Measurements from ENCODE around the gene PDSS2. TPM values are rescaled to one million over a fixed set of nuclear protein-coding genes. Genes with fewer than 3 reads are reported as not detected.

PDSS2 gene
- polyA plus RNA-seq, 4 donors = 6.5 to 14.8 (median 11.6) TPM

DNA sequence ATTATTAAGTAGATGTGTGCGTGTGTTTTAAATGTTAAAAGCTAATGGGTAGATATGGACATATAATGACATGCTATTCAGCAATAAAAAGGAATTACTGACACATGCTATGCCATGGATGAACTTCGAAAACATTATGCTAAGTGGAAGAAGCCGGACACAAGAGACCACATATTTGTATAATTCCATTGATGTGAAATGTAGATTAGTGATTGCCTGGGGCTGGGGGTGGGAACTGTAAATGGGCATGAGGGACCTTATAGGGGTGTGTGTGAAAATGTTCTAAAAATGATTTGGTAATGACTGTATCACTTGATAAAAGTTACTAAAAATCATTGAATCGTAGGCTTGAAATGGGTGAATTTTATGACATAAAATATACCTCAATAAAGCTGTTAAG, 239.5 kb downstream of the PDSS2 start:
- no peak for FAIRE-seq
- H3K4me1 ChIP-seq (ENCODE audit: control insufficient read depth in 3 of 3, insufficient read depth in 2 of 3, low read depth in 1 of 3, low read length in 2 of 3) = peaks cover 0 to 5% (median 2%) of the 10 kb centered on the region in 3 donors
- H3K27ac ChIP-seq (ENCODE audit: low read depth in 1 of 3, low read length in 2 of 3) = no peak overlapping the region
- no peaks in the 10 kb centered on the region for H3K36me3 ChIP-seq (ENCODE audit: control insufficient read depth in 3 of 3, insufficient read depth in 2 of 3, low read depth in 1 of 3, low read length in 3 of 3)
- no peaks in the 10 kb centered on the region for H3K27me3 ChIP-seq (ENCODE audit: control insufficient read depth in 3 of 3, insufficient read depth in 3 of 3, low read length in 3 of 3)
- 94 to 98% (median 97%) methylated on average over 4 of the region's 4 CpGs for WGBS, 3 donors
- no peak overlapping the region for H3K4me3 ChIP-seq (ENCODE audit: low read depth in 1 of 3, low read length in 3 of 3)
- no peak for DNase-seq
- no peaks in the 10 kb centered on the region for H3K9me3 ChIP-seq (ENCODE audit: control insufficient read depth in 2 of 2, insufficient read depth in 1 of 2, low read depth in 1 of 2, low read length in 1 of 2)

DNA sequence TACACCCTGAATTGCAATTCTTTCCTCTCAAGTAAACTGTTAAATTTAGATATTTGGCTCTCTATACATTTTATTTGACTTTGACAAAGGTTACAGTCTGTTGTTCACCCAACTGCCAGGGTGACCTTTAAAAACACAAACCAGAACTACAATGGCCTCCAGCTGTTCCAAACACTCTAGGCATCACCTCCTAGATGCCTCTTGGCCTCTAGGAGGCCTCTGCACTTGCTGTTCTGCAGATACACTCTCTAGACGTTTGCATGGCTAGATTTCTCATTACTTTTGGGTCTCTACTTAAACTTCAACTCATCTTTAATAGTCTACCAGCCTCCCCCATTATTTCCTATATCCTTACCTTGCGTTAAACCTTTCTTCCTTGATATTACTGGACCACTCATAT, 241.2 kb downstream of the PDSS2 start:
- WGBS, 3 donors = 50 to 65% (median 57%) methylated on average over 2 of the region's 2 CpGs
- no peak for DNase-seq
- Histone ChIP-seq H3K4me3 (ENCODE audit: low read depth in 1 of 3, low read length in 3 of 3) (no peak overlapping the region), H3K36me3 (ENCODE audit: control insufficient read depth in 3 of 3, insufficient read depth in 2 of 3, low read depth in 1 of 3, low read length in 3 of 3) (no peaks in the 10 kb centered on the region), H3K27me3 (ENCODE audit: control insufficient read depth in 3 of 3, insufficient read depth in 3 of 3, low read length in 3 of 3) (no peaks in the 10 kb centered on the region), H3K27ac (ENCODE audit: low read depth in 1 of 3, low read length in 2 of 3) (no peak overlapping the region), H3K9me3 (ENCODE audit: control insufficient read depth in 2 of 2, insufficient read depth in 1 of 2, low read depth in 1 of 2, low read length in 1 of 2) (no peaks in the 10 kb centered on the region), H3K4me1 (ENCODE audit: control insufficient read depth in 3 of 3, insufficient read depth in 2 of 3, low read depth in 1 of 3, low read length in 2 of 3) (peaks cover 0 to 2% (median 0%) of the 10 kb centered on the region in 3 donors)
- FAIRE-seq = no peak

DNA sequence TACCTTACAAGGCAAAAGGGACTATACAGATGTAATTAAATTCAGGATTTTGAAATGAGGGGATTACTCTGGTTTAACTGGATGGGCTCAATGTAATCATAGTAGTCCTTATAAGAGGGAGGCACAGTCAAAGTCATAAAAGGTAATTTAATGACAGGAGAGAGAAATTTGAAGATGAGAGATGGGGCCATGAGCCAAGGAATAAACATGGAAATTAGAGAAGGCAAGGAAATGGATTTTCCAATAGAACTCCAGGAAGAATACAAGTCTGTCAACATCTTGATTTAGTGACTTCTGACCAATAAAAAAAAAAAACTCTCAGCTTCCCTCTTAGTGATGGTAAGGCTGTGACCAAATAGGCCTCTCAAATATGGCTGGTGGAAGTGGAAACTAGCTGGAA, 242.1 kb downstream of the PDSS2 start:
- Histone ChIP-seq H3K27ac (ENCODE audit: low read depth in 1 of 3, low read length in 2 of 3) (no peak overlapping the region), H3K27me3 (ENCODE audit: control insufficient read depth in 3 of 3, insufficient read depth in 3 of 3, low read length in 3 of 3) (no peaks in the 10 kb centered on the region), H3K4me3 (ENCODE audit: low read depth in 1 of 3, low read length in 3 of 3) (no peak overlapping the region), H3K36me3 (ENCODE audit: control insufficient read depth in 3 of 3, insufficient read depth in 2 of 3, low read depth in 1 of 3, low read length in 3 of 3) (no peaks in the 10 kb centered on the region), H3K4me1 (ENCODE audit: control insufficient read depth in 3 of 3, insufficient read depth in 2 of 3, low read depth in 1 of 3, low read length in 2 of 3) (peaks cover 0 to 2% (median 2%) of the 10 kb centered on the region in 3 donors), H3K9me3 (ENCODE audit: control insufficient read depth in 2 of 2, insufficient read depth in 1 of 2, low read depth in 1 of 2, low read length in 1 of 2) (no peaks in the 10 kb centered on the region)
- DNase-seq = no peak
- FAIRE-seq = no peak

GRCh38 chr6:107216197-107216933, 243.0 kb downstream of the PDSS2 start:
- no peaks in the 10 kb centered on the region for H3K9me3 ChIP-seq (ENCODE audit: control insufficient read depth in 2 of 2, insufficient read depth in 1 of 2, low read depth in 1 of 2, low read length in 1 of 2)
- no peaks in the 10 kb centered on the region for H3K36me3 ChIP-seq (ENCODE audit: control insufficient read depth in 3 of 3, insufficient read depth in 2 of 3, low read depth in 1 of 3, low read length in 3 of 3)
- no peak overlapping the region for H3K27ac ChIP-seq (ENCODE audit: low read depth in 1 of 3, low read length in 2 of 3)
- 84 to 90% (median 88%) methylated on average over 8 of the region's 8 CpGs for WGBS, 3 donors
- H3K4me1 ChIP-seq (ENCODE audit: control insufficient read depth in 3 of 3, insufficient read depth in 2 of 3, low read depth in 1 of 3, low read length in 2 of 3) = peaks cover 0 to 2% (median 0%) of the 10 kb centered on the region in 3 donors
- no peak for FAIRE-seq
- H3K4me3 ChIP-seq (ENCODE audit: low read depth in 1 of 3, low read length in 3 of 3) = no peak overlapping the region
- no peaks in the 10 kb centered on the region for H3K27me3 ChIP-seq (ENCODE audit: control insufficient read depth in 3 of 3, insufficient read depth in 3 of 3, low read length in 3 of 3)
- no peak for DNase-seq

- no peak overlapping the region for H3K4me3 ChIP-seq (ENCODE audit: low read depth in 1 of 3, low read length in 3 of 3)
- WGBS, 3 donors = 97 to 100% (median 100%) methylated on average over 1 of the region's 1 CpG
- no peak overlapping the region for H3K27ac ChIP-seq (ENCODE audit: low read depth in 1 of 3, low read length in 2 of 3)
- H3K36me3 ChIP-seq (ENCODE audit: control insufficient read depth in 3 of 3, insufficient read depth in 2 of 3, low read depth in 1 of 3, low read length in 3 of 3) = no peaks in the 10 kb centered on the region
- peaks cover 0 to 2% (median 0%) of the 10 kb centered on the region in 3 donors for H3K4me1 ChIP-seq (ENCODE audit: control insufficient read depth in 3 of 3, insufficient read depth in 2 of 3, low read depth in 1 of 3, low read length in 2 of 3)
- no peaks in the 10 kb centered on the region for H3K27me3 ChIP-seq (ENCODE audit: control insufficient read depth in 3 of 3, insufficient read depth in 3 of 3, low read length in 3 of 3)
- H3K9me3 ChIP-seq (ENCODE audit: control insufficient read depth in 2 of 2, insufficient read depth in 1 of 2, low read depth in 1 of 2, low read length in 1 of 2) = no peaks in the 10 kb centered on the region
- FAIRE-seq (no peak), DNase-seq (no peak)
These were observed 244.0 kb downstream of the PDSS2 start for GRCh38 chr6:107215334-107215733.

DNA sequence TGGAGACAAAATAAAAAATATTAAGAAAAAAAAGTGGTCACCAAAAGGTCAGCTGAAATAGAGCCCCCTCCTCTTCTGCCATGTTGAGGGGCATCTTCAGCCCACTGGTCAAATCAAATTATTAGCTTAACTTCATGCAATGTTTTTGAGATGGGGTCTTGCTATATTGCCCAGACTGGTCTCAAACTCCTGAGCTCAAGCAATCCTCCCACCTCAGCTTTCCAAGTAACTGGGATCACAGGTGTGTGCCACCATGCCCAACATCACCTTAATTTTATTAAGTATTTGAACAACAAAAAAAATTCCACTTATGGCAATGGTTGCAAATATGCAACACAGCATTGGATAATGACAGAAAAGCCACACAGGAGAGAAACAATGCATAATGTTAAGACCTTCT, 244.7 kb downstream of the PDSS2 start:
- DNase-seq (no peak), FAIRE-seq (no peak)
- peaks cover 0 to 2% (median 0%) of the 10 kb centered on the region in 3 donors for H3K4me1 ChIP-seq (ENCODE audit: control insufficient read depth in 3 of 3, insufficient read depth in 2 of 3, low read depth in 1 of 3, low read length in 2 of 3)
- no peaks in the 10 kb centered on the region for H3K9me3 ChIP-seq (ENCODE audit: control insufficient read depth in 2 of 2, insufficient read depth in 1 of 2, low read depth in 1 of 2, low read length in 1 of 2)
- no peaks in the 10 kb centered on the region for H3K27me3 ChIP-seq (ENCODE audit: control insufficient read depth in 3 of 3, insufficient read depth in 3 of 3, low read length in 3 of 3)
- no peak overlapping the region for H3K4me3 ChIP-seq (ENCODE audit: low read depth in 1 of 3, low read length in 3 of 3)
- no peak overlapping the region for H3K27ac ChIP-seq (ENCODE audit: low read depth in 1 of 3, low read length in 2 of 3)
- no peaks in the 10 kb centered on the region for H3K36me3 ChIP-seq (ENCODE audit: control insufficient read depth in 3 of 3, insufficient read depth in 2 of 3, low read depth in 1 of 3, low read length in 3 of 3)

DNA sequence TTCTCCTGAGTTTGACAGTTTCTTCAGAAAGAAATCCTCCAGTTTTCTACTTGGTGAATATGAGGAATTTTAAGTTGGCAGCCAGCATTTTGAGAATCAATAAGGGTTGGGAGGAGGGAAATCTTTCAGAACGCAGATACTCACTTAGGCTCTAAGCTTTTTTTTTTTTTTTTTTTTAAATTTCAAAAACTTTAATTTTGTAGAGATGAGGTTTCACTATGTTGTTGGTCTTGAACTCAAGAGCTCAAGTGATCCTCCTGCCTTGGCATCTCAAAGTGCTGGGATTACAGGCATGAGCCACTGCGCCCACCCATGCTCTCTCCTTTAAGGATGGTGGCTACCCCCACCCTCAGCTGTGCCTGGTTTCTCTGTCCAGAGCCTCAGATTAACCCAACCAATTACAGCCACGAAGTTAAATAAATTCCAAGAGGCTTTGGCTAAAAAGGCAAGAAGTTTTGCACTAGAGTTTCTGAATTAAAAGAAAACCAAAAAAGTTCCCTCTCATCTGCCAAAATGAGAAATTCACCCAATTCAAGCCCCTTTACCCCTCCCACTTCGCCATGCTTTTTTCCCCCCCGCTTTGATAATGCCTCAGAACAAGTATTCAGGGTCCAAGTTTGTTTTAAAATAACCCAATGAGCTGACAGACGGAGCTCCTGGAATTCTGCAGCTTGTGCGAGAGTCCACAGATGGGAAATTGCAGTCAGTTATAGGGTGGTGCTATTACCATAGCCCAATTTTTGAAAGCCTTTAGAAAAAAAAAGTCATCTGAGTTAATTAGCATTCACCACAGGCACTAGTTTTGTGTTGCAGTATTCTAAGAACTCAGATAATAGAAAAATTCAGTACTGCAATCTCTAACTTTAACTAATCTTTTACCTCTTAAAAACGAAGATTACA, 249.7 kb downstream of the PDSS2 start:
- no peak for FAIRE-seq
- 81 to 91% (median 91%) methylated on average over 8 of the region's 8 CpGs for WGBS, 3 donors

GRCh38 chr6:107207251-107207873, 252.0 kb downstream of the PDSS2 start:
- Histone ChIP-seq H3K4me3 (ENCODE audit: low read depth in 1 of 3, low read length in 3 of 3) (no peak overlapping the region), H3K4me1 (ENCODE audit: control insufficient read depth in 3 of 3, insufficient read depth in 2 of 3, low read depth in 1 of 3, low read length in 2 of 3) (no peaks in the 10 kb centered on the region), H3K36me3 (ENCODE audit: control insufficient read depth in 3 of 3, insufficient read depth in 2 of 3, low read depth in 1 of 3, low read length in 3 of 3) (peaks cover 0 to 2% (median 0%) of the 10 kb centered on the region in 3 donors), H3K27me3 (ENCODE audit: control insufficient read depth in 3 of 3, insufficient read depth in 3 of 3, low read length in 3 of 3) (no peaks in the 10 kb centered on the region), H3K9me3 (ENCODE audit: control insufficient read depth in 2 of 2, insufficient read depth in 1 of 2, low read depth in 1 of 2, low read length in 1 of 2) (no peaks in the 10 kb centered on the region), H3K27ac (ENCODE audit: low read depth in 1 of 3, low read length in 2 of 3) (no peak overlapping the region)
- no peak for DNase-seq
- FAIRE-seq = no peak
- 92 to 95% (median 94%) methylated on average over 4 of the region's 4 CpGs for WGBS, 3 donors

More for the DNA sequence above, 249.7 kb downstream of the PDSS2 start:
- peaks cover 0 to 2% (median 0%) of the 10 kb centered on the region in 3 donors for H3K36me3 ChIP-seq (ENCODE audit: control insufficient read depth in 3 of 3, insufficient read depth in 2 of 3, low read depth in 1 of 3, low read length in 3 of 3)
- H3K27ac ChIP-seq (ENCODE audit: low read depth in 1 of 3, low read length in 2 of 3) = no peak overlapping the region
- peaks cover 0 to 2% (median 0%) of the 10 kb centered on the region in 3 donors for H3K4me1 ChIP-seq (ENCODE audit: control insufficient read depth in 3 of 3, insufficient read depth in 2 of 3, low read depth in 1 of 3, low read length in 2 of 3)
- no peak overlapping the region for H3K4me3 ChIP-seq (ENCODE audit: low read depth in 1 of 3, low read length in 3 of 3)
- no peaks in the 10 kb centered on the region for H3K27me3 ChIP-seq (ENCODE audit: control insufficient read depth in 3 of 3, insufficient read depth in 3 of 3, low read length in 3 of 3)
- no peak for DNase-seq
- no peaks in the 10 kb centered on the region for H3K9me3 ChIP-seq (ENCODE audit: control insufficient read depth in 2 of 2, insufficient read depth in 1 of 2, low read depth in 1 of 2, low read length in 1 of 2)

Data from small intestine (tissue), 7 donors.